Activated CD8-positive, alpha-beta memory T cell treated with anti-CD3 and anti-CD28 coated beads for 24 hours (primary cell): ENCODE data around the gene PRSS50.

Experiments used
- DNase-seq: peaks from one replicate; pipeline ENCODE4 v3.0.0-alpha.2; 2020

The PRSS50 gene

DNA sequence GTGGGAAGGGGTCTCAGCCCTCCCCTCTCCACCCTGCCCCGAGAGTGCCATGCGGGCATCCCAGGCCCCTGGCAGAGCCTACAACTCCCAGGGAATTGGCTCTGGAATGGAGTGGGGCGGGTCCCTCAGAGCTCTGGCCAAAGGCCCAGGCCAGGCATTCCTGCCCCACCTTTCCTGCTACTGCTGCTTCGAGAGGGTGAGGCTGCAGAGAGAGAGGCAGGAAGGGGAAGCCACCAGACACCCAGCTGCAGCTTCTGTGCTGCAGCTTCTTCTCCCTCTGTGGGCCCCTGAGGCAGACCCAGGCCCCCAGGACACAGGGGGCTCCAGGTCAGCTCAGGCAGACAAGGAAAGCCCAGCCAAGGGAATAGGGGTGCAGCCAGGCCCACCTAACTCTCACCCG is 26.9 kb downstream of the PRSS50 start:
- no peak for DNase-seq

DNA sequence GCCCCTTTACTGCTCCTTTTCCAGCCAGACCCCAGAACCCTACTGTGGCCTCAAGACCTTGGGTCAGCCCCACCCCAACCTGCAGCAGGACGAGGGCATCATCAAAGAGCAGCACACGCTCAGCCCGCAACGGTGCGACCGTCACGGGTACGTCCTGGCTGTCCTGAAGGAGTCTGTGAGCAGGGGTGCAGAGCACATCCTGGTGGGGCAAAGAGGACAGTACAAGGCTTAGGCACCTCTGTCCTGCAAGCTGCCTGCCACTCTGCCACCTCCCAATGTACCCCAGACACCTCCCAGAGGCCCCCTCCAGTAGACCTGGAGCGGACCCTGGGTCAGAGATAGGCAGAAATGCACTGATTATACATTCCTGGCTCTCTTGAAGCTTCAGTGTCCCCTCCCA is 32.2 kb downstream of the PRSS50 start:
- no peak for DNase-seq

DNA sequence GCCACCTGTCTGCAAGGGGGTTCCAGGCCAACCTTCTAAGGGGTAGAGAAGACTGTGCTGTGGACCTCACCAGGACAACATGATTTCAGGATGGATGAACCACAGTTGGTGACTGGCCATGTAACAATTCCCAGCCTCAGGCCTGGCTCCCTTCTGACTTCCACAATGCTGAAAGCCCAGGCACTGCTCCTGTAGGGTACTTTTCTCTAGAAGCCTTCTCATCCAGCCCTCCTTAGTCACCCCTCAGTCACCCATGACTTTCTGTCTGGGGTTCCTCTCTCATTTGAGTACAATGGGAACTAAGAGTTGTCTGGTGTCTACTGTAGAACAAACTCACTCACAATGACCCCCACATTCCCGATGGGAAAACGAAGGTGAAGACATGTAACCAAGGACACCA is 32.8 kb downstream of the PRSS50 start:
- no peak for DNase-seq

GRCh38 chr3:46682974-46683373 is 34.7 kb downstream of the PRSS50 start:
- DNase-seq, result no peak

- DNase-seq, result no peak
Measured at GRCh38 chr3:46681856-46682540, 35.7 kb downstream of the PRSS50 start.

DNA sequence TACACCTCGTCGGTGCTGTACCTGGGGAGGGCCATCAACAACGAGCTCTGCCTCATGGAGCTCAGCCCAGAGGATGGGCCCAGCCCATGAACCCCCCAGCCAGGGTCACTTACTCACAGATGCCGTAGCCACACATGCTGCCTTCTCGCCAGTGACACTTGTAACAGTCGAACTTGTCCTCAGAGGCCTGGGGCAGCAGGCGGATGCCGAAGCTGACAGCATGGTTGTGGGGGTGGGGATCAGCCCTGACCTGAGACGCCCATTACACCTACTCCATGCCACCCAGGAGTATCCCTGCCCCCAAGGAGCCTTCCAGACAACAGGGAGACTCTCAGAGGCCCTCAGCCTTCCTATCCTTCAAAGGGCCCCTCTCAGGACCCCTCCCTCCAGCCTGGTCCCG is 36.3 kb downstream of the PRSS50 start:
- DNase-seq, result no peak

- no peak for DNase-seq
Measured at GRCh38 chr3:46680298-46680826, 37.3 kb downstream of the PRSS50 start.

DNA sequence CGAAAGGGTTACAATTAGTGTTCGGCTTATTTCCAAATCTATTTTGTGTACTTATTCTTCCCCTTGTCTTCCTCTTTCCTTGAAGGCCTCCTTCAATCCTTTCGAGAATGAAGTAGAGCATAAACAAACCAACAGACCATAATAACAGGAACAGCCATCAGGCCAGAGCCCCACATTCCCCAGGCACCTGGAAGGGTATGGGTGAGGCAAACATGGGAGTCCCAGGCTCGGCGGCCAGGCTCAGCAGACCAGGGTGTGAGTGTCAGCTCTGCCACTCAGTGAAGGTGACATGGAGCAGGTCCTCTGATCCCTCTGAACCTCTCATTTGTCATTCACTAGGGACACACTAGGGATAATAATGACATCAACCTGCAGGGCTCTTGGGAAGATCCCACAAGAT is 38.0 kb downstream of the PRSS50 start:
- DNase-seq, result no peak

GRCh38 chr3:46678280-46678679 is 39.4 kb downstream of the PRSS50 start:
- DNase-seq, result no peak

DNA sequence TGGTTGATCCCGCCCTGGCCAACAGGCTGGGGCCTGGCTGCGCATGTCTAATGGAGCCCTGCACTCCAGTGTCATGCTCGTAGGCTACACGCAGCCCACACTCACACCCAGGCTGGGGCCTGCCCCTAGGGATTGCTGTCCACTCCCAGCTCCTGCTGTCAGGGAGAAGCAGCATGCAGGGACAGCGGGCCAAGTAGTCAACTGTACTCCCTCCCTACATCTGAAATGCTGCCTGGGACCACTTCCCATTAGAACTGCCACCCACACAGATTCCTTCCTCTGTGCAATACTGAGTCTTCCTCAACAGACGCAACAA is 40.3 kb downstream of the PRSS50 start:
- DNase-seq, result no peak

DNA sequence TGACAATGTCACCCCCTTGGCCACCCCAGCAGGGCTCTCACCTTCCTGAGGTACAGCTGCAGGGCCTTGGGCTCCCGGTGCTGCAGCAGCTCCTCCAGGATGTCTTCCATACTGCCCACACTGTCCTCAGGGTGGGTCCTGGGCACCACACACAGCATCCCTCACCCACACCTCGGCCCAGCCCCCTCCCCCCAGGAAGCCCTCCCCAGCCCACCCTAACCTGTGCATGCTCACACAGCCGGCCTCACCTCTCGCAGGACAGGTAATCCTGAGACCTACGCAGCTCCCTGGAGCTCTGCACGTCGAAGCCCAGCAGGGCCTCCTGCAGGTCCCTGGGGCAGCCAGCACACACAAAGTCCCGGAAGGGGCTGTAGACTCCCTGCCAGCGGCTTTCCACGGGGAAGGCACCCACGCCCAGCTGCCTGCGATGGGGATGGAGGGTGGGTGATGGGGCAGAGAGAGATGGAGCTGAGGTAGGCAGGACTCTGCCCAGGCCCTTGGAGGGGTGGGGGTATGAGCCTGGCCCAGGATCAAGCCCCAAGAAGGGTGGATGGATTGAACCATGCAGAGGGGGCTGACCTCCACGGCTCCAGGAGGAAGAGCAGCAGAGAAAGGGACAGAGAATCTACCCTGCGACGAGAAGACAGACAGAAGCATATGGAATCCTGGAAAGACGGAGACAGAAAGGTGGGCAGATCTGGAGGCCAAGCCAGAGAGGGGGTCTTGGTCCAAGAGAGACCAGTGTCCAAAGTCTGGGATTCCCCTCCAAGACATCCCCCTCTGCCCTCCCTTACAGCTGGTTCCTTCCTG is 40.9 kb downstream of the PRSS50 start:
- DNase-seq, result no peak

GRCh38 chr3:46675843-46676567 is 41.7 kb downstream of the PRSS50 start:
- DNase-seq, result no peak

GRCh38 chr3:46675426-46675825 is 42.2 kb downstream of the PRSS50 start:
- no peak for DNase-seq

GRCh38 chr3:46674031-46674845 is 43.4 kb downstream of the PRSS50 start:
- DNase-seq, result no peak

DNA sequence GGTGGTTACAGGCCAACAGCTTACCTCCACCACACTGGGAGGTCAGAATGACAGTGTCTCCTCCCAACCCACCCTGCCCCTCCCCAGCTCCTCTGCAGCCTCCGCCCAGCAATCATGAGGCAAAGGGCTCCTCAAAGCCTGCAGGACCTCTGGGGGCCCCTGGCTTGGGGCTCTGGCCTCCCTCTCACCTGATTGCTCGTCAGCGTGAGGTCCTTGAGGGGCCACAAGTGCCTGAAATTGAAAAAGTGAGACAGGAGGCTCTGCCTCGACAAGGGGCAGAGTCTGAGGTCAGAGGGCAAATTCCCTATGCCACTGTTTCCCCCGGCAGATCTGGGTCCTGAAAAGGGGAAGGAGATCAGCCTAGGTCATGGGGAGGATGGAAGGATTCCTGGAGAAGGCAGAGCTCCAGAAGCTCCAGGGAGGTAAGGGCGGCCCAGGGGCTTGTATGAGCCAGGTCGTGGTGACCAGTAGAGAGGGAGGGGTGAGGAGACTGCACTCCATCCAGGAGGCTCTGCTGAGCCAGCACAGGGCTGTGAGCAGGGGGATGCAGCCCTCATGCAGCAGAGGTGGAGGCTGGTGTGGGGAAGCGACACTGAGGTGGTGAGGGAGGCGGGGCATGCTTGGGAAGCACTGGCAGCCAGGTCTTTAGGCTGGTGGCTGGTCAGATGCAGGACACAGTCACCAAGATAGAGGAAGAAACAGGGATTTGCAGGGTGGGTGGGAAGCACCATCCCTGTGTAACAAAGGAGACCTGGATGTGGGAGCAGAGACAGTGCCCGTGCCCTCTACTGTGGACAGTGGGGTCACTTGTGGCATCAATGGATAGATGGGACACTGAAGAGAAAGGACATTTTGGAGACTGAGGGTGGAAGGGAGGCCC is 44.3 kb downstream of the PRSS50 start:
- DNase-seq, result no peak

DNA sequence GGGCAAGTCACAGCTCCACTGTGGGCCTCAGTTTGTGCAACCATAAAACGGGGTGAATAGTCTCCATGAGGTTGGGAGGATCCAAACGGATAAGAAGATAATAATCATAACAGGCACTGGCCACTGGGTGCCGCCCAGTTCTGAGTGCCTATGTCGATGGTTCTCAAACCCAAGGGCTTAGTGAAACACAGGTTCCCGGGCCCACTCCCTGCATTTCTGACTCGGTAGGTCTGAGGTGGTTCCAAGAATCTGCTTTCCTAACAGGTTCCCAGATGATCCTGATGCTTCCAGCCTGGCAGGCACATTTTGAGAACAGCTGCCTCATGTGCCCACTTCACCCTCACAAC is 45.3 kb downstream of the PRSS50 start:
- no peak for DNase-seq

- DNase-seq, result no peak
Measured at GRCh38 chr3:46671541-46672348, 45.9 kb downstream of the PRSS50 start.

- no peak for DNase-seq
Measured at GRCh38 chr3:46670891-46671427, 46.7 kb downstream of the PRSS50 start.

- no peak for DNase-seq
Measured at GRCh38 chr3:46670000-46670890, 47.4 kb downstream of the PRSS50 start.
